Mesothelial cell of epicardium (in vitro differentiated cells): ENCODE results near the gene GSTK1. TPM values are rescaled to one million over a fixed set of nuclear protein-coding genes. Genes with fewer than 3 reads are reported as not detected.

Experiments
- DNase-seq, 2 experiments: peaks; one replicate each; pipeline ENCODE4 v3.0.0; 2021; ENCODE audit warnings: low spot score in 2 of 2; ENCODE audit not compliant: unreplicated experiment in 2 of 2
- H3K27ac Mint-ChIP-seq: 2 replicates; pipeline ENCODE4 v1.8.0; 2021; ENCODE audit warnings: mixed read lengths
- H3K27me3 Mint-ChIP-seq: 2 replicates; pipeline ENCODE4 v1.8.0; 2021; ENCODE audit warnings: low read depth, mixed read lengths
- H3K36me3 Mint-ChIP-seq: 2 replicates; pipeline ENCODE4 v1.8.0; 2021; ENCODE audit warnings: mixed read lengths
- H3K4me1 Mint-ChIP-seq: 2 replicates; pipeline ENCODE4 v1.8.0; 2021; ENCODE audit warnings: mixed read lengths
- H3K4me3 Mint-ChIP-seq: 2 replicates; pipeline ENCODE4 v1.8.0; 2021; ENCODE audit warnings: mild to moderate bottlenecking, moderate library complexity, mixed read lengths
- H3K9me3 Mint-ChIP-seq: 2 replicates; pipeline ENCODE4 v1.8.0; 2021; ENCODE audit warnings: mixed read lengths
- total RNA-seq: library from RNA; stranded (reverse); gene quantifications from 3 replicates; pipeline ENCODE4 v1.2.1, GENCODE V29; 2021
- TF ChIP-seq, protein P1 (sequence below): fragments of 200-600 bp; sonication (generic); IDR thresholded peaks from one replicate; pipeline ENCODE4 v1.5.0; 2021; ENCODE audit warnings: antibody characterized with exemption; ENCODE audit not compliant: unreplicated experiment

Gene GSTK1
- total RNA-seq, 1 donor from 2014 or later = 86.7 TPM

DNA sequence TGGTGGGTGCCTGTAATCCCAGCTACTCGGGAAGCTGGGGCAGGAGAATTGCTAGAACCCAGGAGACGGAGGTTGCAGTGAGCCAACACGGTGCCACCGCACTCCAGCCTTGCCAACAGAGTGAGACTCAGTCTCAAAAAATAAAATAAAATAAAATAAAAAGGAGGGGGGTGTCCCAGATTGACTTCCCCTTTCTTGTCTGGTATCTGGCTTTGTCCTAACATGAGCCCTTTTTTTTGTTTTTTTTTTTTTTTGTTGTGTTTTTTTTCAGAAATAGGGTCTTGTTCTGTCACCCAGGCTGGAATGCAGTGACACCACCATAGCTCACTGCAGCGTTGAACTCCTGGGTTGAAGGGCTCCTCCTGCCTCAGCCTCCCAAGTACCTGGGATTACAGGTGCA lies 29.6 kb downstream of the GSTK1 start:
- Mint-ChIP-seq H3K27me3 (no peaks in the 10 kb centered on the region), H3K4me1 (peaks cover 45% of the 10 kb centered on the region), H3K4me3 (no peak overlapping the region), H3K9me3 (peaks cover under 1% of the 10 kb centered on the region), H3K36me3 (peaks cover 41% of the 10 kb centered on the region), H3K27ac (no peak overlapping the region)
- no peak for DNase-seq
- TF ChIP-seq, protein P1, sequence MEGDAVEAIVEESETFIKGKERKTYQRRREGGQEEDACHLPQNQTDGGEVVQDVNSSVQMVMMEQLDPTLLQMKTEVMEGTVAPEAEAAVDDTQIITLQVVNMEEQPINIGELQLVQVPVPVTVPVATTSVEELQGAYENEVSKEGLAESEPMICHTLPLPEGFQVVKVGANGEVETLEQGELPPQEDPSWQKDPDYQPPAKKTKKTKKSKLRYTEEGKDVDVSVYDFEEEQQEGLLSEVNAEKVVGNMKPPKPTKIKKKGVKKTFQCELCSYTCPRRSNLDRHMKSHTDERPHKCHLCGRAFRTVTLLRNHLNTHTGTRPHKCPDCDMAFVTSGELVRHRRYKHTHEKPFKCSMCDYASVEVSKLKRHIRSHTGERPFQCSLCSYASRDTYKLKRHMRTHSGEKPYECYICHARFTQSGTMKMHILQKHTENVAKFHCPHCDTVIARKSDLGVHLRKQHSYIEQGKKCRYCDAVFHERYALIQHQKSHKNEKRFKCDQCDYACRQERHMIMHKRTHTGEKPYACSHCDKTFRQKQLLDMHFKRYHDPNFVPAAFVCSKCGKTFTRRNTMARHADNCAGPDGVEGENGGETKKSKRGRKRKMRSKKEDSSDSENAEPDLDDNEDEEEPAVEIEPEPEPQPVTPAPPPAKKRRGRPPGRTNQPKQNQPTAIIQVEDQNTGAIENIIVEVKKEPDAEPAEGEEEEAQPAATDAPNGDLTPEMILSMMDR = no peak

DNA sequence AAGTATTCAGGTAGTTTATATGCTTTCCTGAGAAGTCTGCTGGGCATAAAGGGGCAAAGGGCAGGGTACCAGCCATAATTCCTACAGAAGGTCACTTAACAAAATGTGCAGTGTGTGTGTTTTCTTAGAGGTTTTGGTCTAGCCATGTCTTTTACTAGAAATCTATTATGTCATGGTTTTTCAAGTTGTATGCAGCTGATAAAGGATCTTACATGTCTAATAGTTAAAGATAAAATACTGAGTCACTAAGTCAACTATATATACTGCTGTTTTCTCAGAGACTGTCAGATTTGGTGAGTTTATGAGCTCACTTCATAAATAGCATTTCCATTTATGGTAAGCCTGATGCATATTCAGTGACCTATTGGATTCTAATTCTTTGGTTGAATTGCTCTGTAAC lies 32.6 kb downstream of the GSTK1 start:
- no peak for DNase-seq
- Mint-ChIP-seq H3K36me3 (peaks cover 59% of the 10 kb centered on the region), H3K4me3 (no peak overlapping the region), H3K4me1 (peaks cover 27% of the 10 kb centered on the region), H3K27ac (peak overlapping the region; percentile 44), H3K9me3 (no peaks in the 10 kb centered on the region), H3K27me3 (no peaks in the 10 kb centered on the region)
- TF ChIP-seq, protein P1 = no peak

DNA sequence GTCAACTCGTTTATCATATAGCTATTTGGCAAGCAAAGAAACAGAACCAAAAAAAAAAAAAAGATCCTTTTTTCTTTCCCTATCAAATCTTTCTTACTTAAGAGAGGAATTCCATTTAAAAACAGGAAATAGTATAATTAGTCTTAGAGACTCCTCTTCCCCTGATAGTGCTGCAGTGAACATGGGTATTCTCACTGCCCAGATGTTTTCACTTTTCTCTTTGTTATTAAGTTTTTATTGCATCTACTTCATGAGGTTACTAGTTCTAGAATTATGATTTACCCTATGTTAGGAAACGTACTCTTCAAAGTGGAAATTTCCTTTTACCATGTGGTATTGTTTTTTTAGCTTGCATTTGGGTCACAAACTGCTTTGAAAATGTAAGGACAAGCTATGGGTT lies 33.4 kb downstream of the GSTK1 start:
- peaks cover 20% of the 10 kb centered on the region for H3K4me1 Mint-ChIP-seq
- H3K27ac Mint-ChIP-seq = peak overlapping the region; percentile 44
- H3K27me3 Mint-ChIP-seq = no peaks in the 10 kb centered on the region
- peaks cover 61% of the 10 kb centered on the region for H3K36me3 Mint-ChIP-seq
- TF ChIP-seq, protein P1 = no peak
- no peak for DNase-seq
- no peaks in the 10 kb centered on the region for H3K9me3 Mint-ChIP-seq
- H3K4me3 Mint-ChIP-seq = no peak overlapping the region

DNA sequence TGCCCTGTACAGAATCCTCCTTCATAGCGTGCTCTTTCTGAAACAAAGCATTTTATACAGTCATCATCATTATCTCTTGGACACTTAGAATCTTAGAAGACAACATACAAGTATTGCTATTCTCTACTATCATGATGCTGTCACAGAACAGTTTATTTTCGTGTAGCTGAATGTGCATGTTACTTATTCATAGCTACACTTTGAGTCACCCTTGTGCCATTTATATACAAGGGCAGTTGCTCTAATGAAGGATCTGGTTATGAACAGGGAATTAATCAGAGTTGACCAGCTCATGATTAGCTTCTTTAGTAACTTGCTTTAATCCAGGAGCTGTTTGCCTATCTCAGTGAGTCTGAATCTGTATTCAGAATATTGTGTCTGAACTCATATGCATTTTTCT lies 36.1 kb downstream of the GSTK1 start:
- H3K9me3 Mint-ChIP-seq = no peaks in the 10 kb centered on the region
- H3K27me3 Mint-ChIP-seq = no peaks in the 10 kb centered on the region
- no peak overlapping the region for H3K4me3 Mint-ChIP-seq
- H3K27ac Mint-ChIP-seq = no peak overlapping the region
- peaks cover 59% of the 10 kb centered on the region for H3K36me3 Mint-ChIP-seq
- no peak for DNase-seq
- TF ChIP-seq, protein P1 = no peak
- H3K4me1 Mint-ChIP-seq = peaks cover 20% of the 10 kb centered on the region

DNA sequence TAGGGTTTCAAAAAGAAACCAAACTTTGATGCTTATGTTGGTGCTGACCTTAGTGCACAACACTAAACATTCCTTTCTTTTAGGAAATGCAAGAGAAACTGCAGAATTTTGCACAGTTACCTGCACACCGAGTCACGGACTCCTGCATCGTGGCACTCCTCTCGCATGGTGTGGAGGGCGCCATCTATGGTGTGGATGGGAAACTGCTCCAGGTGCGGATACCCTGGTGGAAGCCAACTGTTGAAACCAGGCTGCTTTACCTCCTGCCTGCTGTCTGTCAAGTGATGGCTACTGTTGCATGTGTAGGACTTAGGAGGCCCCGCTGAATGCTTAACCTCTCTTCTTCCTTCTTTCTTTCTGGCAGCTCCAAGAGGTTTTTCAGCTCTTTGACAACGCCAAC lies 36.6 kb downstream of the GSTK1 start:
- Mint-ChIP-seq H3K27me3 (no peaks in the 10 kb centered on the region), H3K9me3 (no peaks in the 10 kb centered on the region), H3K4me1 (peaks cover 20% of the 10 kb centered on the region), H3K4me3 (no peak overlapping the region), H3K36me3 (peaks cover 60% of the 10 kb centered on the region), H3K27ac (no peak overlapping the region)
- TF ChIP-seq, protein P1 = peak; percentile 24
- DNase-seq = no peak
